ENCODE results near the gene EN1. TPM values are rescaled to one million over a fixed set of nuclear protein-coding genes. Genes with fewer than 3 reads are reported as not detected.

EN1 gene
- total RNA-seq, 1 experiment from 2014 or later = 4.7 TPM

Other genes with a start within 250 kb of the EN1 start
- not detected in 2 replicates for gene MARCO, start 94.5 kb upstream of the EN1 start, total RNA-seq (2014; rRNA removed; shearing (Covaris generic))